HG03060 (cell line): ENCODE results near the gene ZNF883.
A peak's percentile ranks its signal among the peaks of the same experiment; 100 is the strongest.
"Not testable (repeated sequence)": the region's sequence is repeated elsewhere in the genome, so short reads cannot be mapped to it uniquely, and the experiment has no call there.

Experiments
- ATAC-seq: cut with Tn5 transposase; IDR thresholded peaks from one replicate; pipeline ENCODE4 v1.9.1; 2021; ENCODE audit warnings: low read depth, moderate number of reproducible peaks; ENCODE audit not compliant: unreplicated experiment

The ZNF883 gene

DNA sequence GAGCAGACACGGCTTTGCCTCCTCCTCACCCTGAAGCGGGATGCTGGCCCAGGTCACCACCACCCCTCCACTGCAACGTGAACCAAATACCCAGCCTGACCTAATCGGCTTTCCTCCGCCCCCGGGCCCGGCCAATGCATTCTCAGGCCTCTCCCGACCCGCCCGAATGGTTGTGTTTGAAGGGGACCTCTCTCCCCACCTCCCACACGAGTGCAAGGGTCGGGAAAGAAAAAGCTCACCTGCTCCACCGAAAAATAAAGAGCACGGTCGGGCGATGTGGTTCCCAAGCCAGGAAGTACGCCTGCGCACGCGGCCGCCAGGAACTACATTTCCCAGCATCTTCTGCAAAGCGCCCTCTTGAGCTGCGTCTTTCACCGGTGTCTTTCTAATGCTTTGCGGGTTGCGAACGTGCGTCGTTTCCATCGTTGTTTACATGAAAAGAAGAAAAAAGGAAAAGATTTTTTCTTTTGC lies at the start of gene ZNF883:
Gene ZNF883 (minus strand): TSS at position 282 of the 471 bp plus-strand sequence.
- ATAC-seq: no peak

DNA sequence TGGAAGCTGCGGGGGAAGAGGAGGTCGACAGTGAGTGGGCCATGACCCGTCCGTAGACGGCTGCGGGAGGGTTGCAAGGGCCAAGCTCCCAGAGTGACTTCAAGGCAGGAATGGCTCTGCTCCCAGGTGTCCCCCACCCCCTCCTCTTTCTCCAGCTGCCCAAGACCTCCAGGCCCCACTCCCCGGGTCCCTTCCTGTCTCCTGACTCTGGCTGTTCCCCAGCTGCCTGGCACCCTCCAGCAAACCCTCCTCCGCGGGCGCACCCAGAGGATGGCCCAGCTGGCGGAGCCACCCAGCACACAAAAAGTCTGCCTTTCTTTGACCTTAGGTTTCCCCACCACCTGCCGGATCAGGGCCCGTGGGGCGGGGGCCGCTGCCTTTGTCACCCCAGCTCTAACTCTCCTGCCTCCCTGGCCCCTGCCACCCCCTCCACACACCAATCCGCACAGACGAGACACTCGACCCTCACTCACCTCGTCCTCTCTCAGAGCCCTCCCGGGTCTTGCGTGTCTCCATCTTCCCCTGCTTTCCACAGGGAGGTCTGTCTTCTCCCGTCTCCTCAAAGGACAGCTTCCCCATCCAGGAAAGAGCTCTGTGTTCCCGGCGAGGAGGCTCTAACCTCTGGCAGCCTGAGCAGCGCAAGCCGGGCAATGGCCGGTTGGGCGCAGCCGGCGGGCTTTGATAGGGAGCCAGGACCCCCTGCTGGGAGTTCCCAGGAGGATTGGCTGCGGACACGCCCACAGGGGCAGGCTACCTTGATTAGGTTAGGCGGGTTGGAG lies 49.3 kb upstream of the ZNF883 start:
- ATAC-seq: not testable (repeated sequence)

DNA sequence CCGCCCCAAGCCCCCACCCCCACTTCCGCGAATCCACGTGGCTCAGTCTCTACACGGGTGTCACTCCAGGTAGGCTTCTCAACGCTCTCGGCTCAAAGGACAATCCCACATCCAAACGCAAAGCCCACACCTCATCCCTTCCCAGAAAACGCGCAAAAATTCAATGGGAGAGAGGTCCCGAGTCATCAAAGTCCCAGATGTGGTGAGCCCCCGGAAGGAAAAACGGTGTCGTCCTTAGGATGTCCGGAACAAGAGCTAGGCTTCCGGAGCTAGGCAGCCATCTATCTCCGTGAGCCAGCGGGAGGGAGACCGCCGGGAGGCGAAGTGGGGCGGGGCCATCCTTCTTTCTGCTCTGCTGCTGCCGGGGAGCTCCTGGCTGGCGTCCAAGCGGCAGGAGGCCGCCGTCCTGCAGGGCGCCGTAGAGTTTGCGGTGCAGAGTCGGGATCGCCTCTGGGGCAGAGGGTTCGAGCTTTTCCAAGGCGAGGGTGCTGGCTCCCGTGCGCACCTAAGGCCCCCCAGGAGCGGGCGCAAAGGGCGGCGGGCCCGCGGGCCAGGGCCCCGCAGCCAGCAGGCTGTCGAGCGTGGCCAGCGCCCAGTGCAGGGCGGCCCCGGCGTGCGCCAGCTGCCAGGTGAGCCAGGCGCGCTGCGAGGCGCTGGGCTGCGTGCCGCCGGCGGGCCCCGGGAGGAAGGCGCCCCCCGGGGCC lies 47.7 kb upstream of the ZNF883 start:
- ATAC-seq: not testable (repeated sequence)

DNA sequence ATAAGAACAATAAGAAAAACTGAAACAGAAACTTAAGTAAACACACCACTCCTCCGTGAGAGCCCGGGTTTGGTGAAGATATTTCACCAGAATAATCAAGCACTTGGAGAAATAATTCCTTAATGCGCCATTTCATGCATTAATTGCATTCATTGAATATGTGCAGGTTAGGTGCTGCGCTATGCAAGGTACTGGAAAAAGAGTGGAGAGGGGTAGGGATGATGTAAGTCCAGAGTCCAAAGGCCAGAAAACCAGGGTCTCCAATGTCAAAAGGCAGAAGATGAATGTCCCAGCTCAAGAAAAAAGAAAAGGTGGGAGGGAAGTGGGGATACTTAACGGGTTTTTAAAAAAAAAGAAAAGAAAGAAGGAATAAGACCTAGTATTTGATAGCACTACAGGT lies 45.2 kb upstream of the ZNF883 start:
- no peak for ATAC-seq

DNA sequence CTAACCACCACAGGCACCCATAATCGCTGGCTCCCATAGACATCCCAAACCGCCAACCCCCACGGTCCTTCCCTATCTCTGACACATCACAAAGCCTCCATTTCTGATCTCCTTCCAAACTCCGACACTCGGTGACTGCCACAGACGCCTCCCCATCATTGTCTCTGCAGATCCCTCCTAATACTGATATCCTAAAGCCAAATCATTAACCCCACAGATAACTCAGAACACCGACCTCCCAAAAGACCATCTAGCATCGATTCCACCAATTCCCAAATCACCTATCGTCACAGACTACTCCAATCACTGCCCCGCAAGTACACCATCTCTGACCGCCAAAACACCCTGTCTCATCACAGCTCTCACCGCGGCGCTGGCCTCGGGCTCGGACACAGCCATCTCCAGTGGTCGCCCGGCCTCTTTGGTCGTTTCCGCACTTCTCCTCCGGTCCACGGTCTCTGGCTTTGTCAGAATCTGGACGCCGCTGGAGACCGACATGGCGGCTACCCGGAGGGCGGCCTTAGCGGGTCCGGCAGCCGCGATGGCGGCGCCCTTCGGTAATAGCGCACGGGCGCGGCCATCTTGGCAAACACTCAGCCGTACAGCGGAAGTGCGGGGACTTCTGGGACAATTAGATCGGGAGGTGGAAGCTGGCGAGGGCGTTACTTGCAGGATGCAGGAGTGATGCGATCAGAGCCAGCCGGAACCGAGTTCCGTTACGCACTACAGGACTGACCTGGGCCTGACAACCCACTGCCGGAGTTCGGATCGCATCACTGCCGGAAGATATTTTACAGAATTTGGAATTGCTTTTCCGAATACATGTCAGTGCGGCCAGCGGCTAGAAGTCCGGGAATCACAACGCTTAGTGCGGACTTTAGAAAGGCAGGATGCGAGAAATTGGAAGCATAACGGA lies 44.5 kb upstream of the ZNF883 start, which contains the start of gene ZFP37:
Gene ZFP37 (minus strand): TSS at position 534 of the 916 bp plus-strand sequence. CDS start 36 bp downstream, at position 498.
- ATAC-seq: peak; percentile 69

DNA sequence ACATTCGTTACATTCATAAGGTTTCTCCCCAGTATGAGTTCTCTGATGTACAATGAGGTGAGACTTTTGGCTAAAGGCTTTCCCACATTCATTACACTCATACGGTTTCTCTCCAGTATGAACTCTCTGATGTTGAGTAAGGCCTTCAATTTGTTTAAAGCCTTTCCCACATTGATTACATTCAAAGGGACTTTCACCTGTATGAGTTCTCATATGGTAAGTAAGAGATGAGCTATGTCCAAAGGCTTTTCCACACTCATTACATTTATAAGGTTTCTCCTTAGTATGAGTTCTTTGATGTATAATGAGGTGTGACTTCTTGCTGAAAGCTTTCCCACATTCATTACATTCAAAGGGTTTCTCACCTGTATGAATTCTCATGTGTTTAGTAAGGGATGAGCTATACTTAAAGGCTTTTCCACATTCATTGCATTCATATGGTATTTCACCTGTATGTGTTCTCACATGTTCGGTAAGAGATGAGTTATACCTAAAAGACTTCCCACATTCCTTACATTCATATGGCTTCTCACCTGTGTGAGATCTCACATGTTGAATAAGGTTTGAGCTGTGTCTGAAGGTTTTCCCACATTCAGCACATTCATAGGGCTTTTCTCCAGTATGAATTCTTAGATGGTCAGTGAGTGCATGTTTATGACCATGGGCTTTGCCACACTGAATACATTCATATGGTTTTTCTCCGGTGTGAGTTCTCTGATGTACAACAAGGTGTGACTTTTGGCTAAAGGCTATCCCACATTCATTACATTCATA lies 31.1 kb upstream of the ZNF883 start:
- no peak for ATAC-seq

DNA sequence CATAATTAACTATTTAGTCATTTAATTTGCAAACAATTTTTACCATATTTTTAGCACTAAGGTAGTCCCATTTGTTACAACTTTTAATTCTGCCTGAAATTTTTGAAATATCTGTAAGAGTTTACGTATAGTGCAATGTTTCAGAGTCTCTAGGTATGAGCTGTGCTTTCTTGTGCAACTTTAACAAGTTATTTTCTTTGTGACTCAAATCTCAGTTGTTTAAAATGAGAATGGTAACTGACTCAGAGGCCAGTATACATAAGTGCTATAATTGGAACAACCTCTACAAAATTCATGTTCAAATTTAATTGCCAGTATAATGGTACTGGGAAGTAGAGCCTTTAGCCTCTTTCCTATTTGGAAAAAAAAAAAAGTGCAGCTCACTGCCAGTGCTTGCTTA lies 14.2 kb upstream of the ZNF883 start:
- no peak for ATAC-seq

DNA sequence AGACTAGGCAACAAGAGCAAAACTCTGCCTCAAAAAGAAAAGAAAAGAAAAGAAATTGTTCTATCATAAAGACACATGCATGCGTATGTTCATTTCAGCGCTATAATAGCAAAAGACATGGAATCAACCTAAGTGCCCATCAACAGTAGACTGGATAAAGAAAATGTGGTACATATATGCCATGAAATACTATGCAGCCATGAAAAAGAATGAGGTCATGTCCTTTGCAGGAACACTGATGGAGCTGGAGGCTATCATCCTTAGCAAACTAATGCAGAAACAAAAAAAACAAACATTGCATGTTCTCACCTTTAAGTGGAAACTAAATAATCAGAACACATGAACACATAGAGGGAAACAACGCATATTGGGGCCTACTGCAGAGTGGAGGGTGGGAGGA lies 6.3 kb upstream of the ZNF883 start:
- ATAC-seq: no peak

DNA sequence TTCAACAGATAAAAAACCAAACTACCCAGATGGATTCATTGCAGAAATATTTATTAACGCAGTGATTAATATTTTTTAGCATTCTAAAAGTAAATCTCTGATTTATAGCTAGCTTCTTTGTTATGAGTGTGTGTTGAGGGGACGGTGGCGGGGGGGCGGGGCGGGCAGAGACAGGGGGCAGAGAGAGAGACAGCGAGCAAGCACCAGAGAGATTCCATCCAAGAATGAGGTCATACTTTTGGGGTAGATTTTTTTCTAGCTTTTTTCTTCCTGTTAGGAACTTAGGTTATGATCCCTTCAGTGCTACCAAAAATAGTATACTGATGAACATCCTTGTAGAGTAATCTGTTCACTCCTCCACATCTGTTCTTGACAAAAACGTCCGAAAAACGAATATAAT lies 500 bp upstream of the ZNF883 start:
- ATAC-seq: no peak

DNA sequence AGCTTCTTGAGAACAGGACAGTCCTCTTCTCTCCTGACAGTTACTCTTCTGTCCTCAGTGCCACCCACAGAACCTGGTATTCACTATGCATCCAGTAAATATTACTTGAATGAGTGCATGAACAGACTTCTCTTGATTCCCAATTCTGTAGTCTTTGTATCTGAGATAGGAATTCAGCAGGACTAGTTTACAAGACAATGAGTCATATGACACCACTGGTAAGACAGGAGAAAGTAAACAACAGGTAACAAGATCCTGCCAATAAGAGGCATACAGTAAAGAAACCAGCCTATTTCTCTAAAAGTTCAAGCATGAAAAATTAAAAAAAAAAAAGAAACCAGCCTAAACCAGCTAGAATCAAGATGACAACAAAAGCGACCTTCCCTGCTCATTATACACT lies 6.2 kb downstream of the ZNF883 start:
- no peak for ATAC-seq

DNA sequence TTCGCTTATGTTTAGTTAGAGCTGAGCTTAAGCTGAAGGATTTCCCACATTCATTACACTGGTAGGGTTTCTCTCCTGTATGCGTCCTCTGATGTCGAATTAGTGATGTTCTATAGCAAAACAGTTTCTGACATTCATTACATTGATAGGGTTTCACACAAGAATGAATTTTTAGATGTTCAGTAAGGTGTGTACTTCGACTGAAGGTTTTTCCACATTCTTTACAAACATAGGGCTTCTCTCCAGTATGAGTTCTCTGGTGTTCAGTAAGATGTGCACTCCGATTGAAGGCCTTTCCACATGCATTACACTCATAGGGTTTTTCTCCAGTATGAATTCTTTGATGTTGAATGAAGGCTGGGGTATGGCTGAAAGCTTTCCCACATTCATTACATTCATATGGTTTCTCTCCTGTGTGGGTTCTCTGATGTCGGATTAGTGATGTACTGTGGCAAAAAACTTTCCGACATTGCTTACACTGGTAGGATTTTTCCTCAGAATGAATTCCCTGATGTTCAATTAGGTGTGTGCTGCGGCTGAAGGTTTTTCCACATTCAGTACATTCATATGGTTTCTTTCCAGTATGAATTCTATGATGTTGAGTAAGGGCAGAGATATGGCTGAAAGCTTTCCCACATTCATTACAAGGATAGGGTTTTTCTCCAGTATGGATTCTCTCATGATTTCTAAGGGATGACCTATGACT lies 14.6 kb downstream of the ZNF883 start:
- no peak for ATAC-seq

DNA sequence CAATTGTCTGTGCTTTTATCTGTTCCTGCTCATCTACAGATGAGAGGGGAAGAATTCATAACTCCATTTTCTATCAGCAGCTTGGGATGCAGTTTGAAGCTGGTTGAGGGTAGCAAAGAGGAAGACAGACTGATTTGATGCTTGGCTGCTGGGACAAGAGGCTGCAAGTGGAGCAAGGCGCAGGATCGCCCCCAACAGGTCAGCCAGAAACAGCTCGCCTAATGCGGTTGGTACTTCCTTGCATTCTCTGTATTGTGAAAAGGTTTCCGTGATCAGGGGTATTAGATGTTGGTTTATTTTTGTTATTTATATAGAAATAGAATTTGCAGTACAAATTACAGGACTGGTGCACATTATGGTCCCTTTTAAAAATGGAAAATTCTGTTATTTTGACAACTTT lies 40.6 kb downstream of the ZNF883 start:
- no peak for ATAC-seq

DNA sequence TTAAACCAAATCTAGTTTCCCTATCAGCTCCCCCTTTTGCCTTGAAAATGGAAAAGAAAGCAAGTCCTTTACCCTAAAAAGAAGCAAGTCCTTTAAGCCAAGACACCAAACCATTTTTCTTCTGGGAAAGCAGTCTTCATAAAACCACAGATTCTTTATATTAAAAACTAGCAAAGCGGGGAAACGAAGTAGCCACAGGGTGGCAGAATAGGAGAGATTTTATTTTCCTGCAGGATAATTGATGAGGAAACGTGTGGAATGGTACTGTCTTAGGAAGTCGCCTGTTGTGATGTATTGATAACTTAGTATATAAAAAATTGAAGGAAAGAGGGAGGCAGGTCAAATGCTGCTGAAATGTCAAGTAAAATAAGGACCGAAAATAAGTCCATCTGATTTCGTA lies 41.1 kb downstream of the ZNF883 start:
- ATAC-seq: no peak

DNA sequence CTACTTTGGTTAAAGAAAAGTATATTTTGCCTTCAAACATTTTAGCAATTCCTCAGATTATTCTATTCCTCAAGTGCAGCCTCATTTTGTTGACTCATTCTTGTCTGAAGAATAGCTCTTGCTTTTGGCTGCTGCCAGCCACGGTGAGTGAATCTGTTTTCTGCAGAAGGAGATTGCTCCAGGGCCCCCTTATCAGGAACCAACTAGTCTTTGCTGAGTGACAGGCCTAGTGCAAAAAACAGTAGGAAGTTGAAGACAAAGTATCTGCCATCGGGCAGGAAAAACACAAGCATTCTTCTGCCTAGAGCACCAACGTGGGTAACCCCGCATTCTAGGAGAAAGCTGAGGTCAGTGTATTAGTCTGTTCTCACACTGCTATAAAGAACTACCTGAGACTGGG lies 42.3 kb downstream of the ZNF883 start:
- ATAC-seq: no peak

DNA sequence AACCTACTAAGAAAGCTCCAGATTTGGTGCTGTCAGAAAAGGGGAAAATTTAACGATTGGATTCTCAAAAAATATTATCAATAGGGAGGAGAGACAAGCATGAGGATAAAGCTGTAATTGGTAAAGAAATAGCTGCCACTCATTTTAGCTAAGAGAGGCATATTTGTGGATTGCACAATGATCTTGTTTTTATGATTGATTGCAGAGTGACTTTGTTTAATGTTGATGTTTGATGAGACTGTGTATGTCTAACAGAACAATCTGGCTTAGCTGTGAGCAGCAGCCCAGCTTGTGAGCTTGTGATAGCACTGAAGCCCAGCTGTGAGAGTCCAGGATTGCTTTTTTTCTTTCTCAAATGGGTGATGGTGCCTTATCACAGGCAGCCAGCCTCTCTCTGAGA lies 56.4 kb downstream of the ZNF883 start:
- no peak for ATAC-seq

DNA sequence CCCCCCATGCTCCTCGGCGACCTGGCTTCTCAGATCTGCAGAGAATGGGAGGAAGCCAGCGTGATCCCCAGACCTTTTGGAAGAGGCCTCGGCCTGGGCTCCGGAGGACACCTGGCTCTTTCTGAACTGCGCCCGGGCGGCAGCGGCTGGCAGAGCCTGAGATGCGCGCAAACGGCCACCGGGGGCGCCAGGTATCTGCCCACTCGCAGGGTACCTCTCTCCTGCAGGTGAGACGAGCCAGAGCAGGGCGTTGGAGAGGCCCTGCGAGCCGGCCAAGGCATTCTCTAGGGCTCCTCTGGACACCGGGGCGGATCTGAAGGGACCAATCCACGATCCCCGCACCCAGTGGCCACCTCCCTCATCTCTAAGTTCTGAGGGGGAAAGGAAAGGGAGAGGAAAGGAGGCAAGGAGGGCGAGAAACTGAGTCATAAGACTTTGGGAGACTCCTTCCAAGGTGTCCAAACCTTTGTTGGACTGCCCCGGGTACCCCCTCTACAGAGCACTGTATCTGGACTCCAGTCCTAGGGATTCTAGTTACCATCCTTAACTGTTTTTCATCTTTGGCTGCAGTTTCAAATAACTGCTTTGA lies 66.3 kb downstream of the ZNF883 start:
- ATAC-seq: no peak

DNA sequence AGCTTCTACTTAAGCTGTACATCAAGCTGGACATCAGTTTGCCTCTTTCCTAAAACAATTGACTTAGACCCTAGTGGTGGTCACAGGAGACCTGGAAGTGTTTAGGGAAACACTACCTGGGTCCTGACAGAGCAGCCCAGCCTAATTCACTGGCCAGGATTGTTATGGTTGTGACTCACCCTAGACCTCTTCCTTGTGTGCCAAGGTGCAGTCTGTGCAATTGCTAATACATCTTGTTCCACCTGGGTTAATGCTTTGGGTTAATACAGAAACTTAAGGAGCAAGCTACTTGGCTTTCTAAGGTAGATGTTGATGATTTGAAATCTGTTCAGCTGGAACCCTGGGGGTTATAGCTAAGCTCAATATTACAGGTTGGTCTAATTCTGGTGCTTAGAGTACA lies 72.6 kb downstream of the ZNF883 start:
- no peak for ATAC-seq

DNA sequence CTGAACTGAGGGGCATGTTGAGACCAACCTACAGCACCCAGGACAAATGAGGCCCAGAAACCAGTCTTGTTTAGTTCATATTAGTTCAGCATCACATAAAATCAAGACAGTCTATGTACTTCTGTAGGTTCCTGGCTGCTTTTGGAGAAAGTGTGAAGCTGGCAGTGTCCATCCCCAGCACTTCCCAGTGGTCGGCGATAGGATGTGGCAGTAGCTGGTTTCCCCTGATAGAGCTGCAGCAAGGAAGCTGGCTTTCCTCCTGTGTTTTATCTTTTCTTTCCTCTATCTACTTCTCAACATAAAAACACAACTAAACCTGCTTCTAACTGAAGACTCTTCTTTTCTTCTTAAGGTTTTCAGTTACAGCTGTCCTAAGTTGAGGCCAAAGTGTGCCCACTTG lies 78.3 kb downstream of the ZNF883 start:
- no peak for ATAC-seq

DNA sequence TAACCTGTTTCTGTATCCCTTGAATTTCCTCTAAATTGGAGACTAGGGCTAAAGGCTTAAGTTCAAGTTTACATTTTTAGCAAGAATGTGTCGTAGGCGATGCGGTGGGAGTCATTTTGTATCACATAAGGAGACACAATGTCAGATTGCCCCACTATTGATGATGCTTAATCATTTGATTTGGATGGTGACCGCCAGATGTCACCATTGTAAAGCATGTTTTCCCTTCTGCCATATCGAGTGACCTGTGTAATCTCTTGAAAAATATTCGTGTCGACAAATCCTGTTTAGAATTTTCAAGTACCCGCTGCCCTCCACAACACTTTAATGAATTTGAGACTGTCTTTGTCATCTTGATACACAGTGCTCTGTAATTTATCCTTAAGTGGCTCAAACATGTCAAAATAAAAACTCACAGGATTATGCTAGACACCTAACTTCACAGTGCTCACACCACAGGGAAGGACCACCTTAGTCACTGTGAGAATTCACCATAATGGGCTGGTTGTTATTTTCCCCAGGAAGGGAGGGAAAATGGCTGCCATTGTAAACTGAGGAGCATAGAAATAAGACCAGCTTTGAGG lies 86.8 kb downstream of the ZNF883 start:
- ATAC-seq: no peak
